Chondrocyte (in vitro differentiated cells): ENCODE results near the gene POLR3G. TPM values are rescaled to one million over a fixed set of nuclear protein-coding genes. Genes with fewer than 3 reads are reported as not detected.

Experiments
- DNase-seq: peaks from one replicate; pipeline ENCODE4 v3.0.0; 2021; ENCODE audit warnings: mixed read lengths, low spot score
- H3K27ac Mint-ChIP-seq: one replicate; pipeline ENCODE4 v1.8.0; 2021; ENCODE audit warnings: mild to moderate bottlenecking, moderate library complexity, mixed read lengths; ENCODE audit not compliant: unreplicated experiment
- H3K27me3 Mint-ChIP-seq: 2 replicates; pipeline ENCODE4 v1.8.0; 2021; ENCODE audit warnings: low read depth, mixed read lengths
- H3K36me3 Mint-ChIP-seq: 2 replicates; pipeline ENCODE4 v1.8.0; 2021; ENCODE audit warnings: low read depth, mixed read lengths
- H3K4me1 Mint-ChIP-seq: 2 replicates; pipeline ENCODE4 v1.8.0; 2021; ENCODE audit warnings: low read depth, mild to moderate bottlenecking, mixed read lengths
- H3K4me3 Mint-ChIP-seq: one replicate; pipeline ENCODE4 v1.8.0; 2021; ENCODE audit warnings: mild to moderate bottlenecking, moderate library complexity, mixed read lengths; ENCODE audit not compliant: unreplicated experiment
- H3K9me3 Mint-ChIP-seq: 2 replicates; pipeline ENCODE4 v1.8.0; 2021; ENCODE audit warnings: low read depth, mixed read lengths
- total RNA-seq: library from RNA; stranded (reverse); gene quantifications from 3 replicates; pipeline ENCODE4 v1.2.1, GENCODE V29; 2021
- TF ChIP-seq, protein P1 (sequence below): fragments of 200-600 bp; sonication (generic); IDR thresholded peaks from 2 replicates; pipeline ENCODE4 v1.5.0; 2021; ENCODE audit warnings: antibody characterized with exemption, mild to moderate bottlenecking, moderate library complexity

The POLR3G gene
- total RNA-seq, 1 donor from 2014 or later, result 1.5 TPM

DNA sequence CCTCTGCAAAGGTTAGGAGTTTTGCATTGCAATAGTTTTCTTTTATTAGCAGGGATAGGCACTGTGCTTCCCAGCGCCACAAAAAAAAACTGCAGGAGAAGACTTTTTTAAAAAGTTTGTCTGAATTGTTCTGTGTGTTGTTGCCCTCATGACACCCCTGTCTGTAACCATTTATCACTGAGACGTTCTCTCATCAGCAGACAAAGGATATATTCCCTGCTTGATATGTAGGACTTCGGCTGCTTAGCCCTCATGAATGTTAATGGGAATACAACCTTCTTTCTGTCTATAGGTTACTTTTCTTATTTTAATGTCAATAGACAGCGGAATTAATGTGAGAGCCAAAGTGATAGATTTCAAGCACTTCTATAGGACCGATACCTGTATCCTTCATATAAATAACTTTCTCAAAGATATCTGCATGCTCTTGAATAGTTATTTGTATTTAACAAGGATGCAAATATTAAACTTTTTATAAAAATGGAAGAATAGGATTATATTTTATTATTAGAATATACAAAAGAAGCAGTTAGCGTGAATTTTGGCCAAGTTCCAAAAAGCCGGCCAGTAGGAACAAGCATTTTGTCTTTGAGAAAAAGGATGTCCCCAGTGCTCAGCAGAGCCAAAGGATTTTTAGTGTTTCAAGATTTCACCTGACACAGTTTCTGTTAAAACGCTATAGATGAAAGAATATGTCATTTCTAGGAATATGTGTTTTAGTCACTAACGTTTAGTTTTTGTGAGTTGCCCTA lies 56.2 kb downstream of the POLR3G start:
- H3K9me3 Mint-ChIP-seq, result no peaks in the 10 kb centered on the region
- TF ChIP-seq, protein P1, sequence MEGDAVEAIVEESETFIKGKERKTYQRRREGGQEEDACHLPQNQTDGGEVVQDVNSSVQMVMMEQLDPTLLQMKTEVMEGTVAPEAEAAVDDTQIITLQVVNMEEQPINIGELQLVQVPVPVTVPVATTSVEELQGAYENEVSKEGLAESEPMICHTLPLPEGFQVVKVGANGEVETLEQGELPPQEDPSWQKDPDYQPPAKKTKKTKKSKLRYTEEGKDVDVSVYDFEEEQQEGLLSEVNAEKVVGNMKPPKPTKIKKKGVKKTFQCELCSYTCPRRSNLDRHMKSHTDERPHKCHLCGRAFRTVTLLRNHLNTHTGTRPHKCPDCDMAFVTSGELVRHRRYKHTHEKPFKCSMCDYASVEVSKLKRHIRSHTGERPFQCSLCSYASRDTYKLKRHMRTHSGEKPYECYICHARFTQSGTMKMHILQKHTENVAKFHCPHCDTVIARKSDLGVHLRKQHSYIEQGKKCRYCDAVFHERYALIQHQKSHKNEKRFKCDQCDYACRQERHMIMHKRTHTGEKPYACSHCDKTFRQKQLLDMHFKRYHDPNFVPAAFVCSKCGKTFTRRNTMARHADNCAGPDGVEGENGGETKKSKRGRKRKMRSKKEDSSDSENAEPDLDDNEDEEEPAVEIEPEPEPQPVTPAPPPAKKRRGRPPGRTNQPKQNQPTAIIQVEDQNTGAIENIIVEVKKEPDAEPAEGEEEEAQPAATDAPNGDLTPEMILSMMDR, result no peak
- H3K27me3 Mint-ChIP-seq, result peaks cover 22% of the 10 kb centered on the region
- H3K4me1 Mint-ChIP-seq, result peaks cover 26% of the 10 kb centered on the region
- H3K36me3 Mint-ChIP-seq, result peaks cover 1% of the 10 kb centered on the region
- H3K4me3 Mint-ChIP-seq, result no peak overlapping the region
- no peak overlapping the region for H3K27ac Mint-ChIP-seq
- no peak for DNase-seq

DNA sequence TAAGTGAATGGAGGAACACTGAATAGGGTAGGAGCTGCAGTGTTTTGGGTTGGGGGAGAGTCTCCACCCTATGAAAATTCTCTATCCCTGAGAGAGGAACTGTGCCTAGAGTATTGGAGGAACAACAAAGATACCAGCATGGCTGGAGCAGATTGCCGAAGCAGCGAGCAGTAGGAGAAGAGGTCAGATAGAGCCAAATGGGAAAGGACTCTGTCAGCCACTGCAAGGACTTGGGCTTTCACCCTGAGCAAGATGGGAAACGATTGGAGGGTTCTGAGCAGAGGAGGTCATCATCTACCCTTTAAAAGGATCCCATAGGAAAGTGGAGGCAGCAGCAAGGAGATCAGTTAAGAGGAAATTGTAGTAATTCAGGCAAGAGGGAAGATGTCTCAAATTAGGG lies 59.1 kb downstream of the POLR3G start:
- no peak overlapping the region for H3K4me3 Mint-ChIP-seq
- H3K27ac Mint-ChIP-seq, result no peak overlapping the region
- peaks cover 24% of the 10 kb centered on the region for H3K27me3 Mint-ChIP-seq
- no peaks in the 10 kb centered on the region for H3K9me3 Mint-ChIP-seq
- TF ChIP-seq, protein P1, result no peak
- peaks cover 2% of the 10 kb centered on the region for H3K4me1 Mint-ChIP-seq
- H3K36me3 Mint-ChIP-seq, result no peaks in the 10 kb centered on the region
- DNase-seq, result peak; percentile 47

- Mint-ChIP-seq H3K27ac (no peak overlapping the region), H3K4me1 (no peaks in the 10 kb centered on the region), H3K36me3 (no peaks in the 10 kb centered on the region), H3K27me3 (peaks cover 27% of the 10 kb centered on the region), H3K9me3 (no peaks in the 10 kb centered on the region), H3K4me3 (no peak overlapping the region)
- TF ChIP-seq, protein P1, result no peak
- no peak for DNase-seq
Observed at GRCh38 chr5:90534922-90535321, 60.3 kb downstream of the POLR3G start.

GRCh38 chr5:90542827-90543519 lies 68.3 kb downstream of the POLR3G start:
- Mint-ChIP-seq H3K36me3 (no peaks in the 10 kb centered on the region), H3K27me3 (peaks cover 5% of the 10 kb centered on the region), H3K4me3 (no peak overlapping the region), H3K4me1 (peaks cover 2% of the 10 kb centered on the region), H3K9me3 (no peaks in the 10 kb centered on the region), H3K27ac (no peak overlapping the region)
- TF ChIP-seq, protein P1, result no peak
- DNase-seq, result no peak

- Mint-ChIP-seq H3K9me3 (no peaks in the 10 kb centered on the region), H3K27ac (no peak overlapping the region), H3K36me3 (no peaks in the 10 kb centered on the region), H3K27me3 (peaks cover 4% of the 10 kb centered on the region), H3K4me3 (no peak overlapping the region), H3K4me1 (peaks cover 6% of the 10 kb centered on the region)
- TF ChIP-seq, protein P1, result no peak
- no peak for DNase-seq
Observed at GRCh38 chr5:90545511-90545910, 70.8 kb downstream of the POLR3G start.
